Gastroesophageal sphincter (tissue), 4 donors: ENCODE data around the gene PSORS1C2. TPM values are rescaled to one million over a fixed set of nuclear protein-coding genes. Genes with fewer than 3 reads are reported as not detected.
"Not testable (repeated sequence)": the region's sequence is repeated elsewhere in the genome, so short reads cannot be mapped to it uniquely, and the experiment has no call there.

Source experiments
- ATAC-seq: fragments of 150-250 bp; one replicate; pipeline ENCODE4 v1.9.1; 2016; ENCODE audit warnings: mild to moderate bottlenecking, moderate library complexity
- H3K27ac ChIP-seq, 4 donors: fragments of 200-600 bp; sonication (generic) in 3 of 4; 1 replicate in 3 of 4; 2 replicates in 1 of 4; pipeline ENCODE4 v1.5.1; 2016 to 2019
- H3K27me3 ChIP-seq: fragments of 200-600 bp; sonication (generic); one replicate; pipeline ENCODE4 v1.5.1; 2019
- H3K36me3 ChIP-seq, 2 donors: fragments of 200-600 bp; sonication (generic); one replicate each; pipeline ENCODE4 v1.5.1; 2019; ENCODE audit warnings: control low read depth in 1 of 2
- H3K4me1 ChIP-seq, 3 donors: fragments of 200-600 bp; sonication (generic); 1 replicate in 2 of 3; 2 replicates in 1 of 3; pipeline ENCODE4 v1.5.1; 2016 to 2019; ENCODE audit warnings: control low read depth in 2 of 3
- H3K4me3 ChIP-seq, 2 donors: fragments of 200-600 bp; sonication (generic); one replicate each; pipeline ENCODE4 v1.5.1; 2019; ENCODE audit warnings: mild to moderate bottlenecking in 1 of 2, moderate library complexity in 1 of 2
- H3K9me3 ChIP-seq, 3 donors: fragments of 200-600 bp; sonication (generic); one replicate each; pipeline ENCODE4 v1.5.1; 2017 to 2019; ENCODE audit warnings: control low read depth in 2 of 3
- EP300 ChIP-seq: sonication (generic); formaldehyde crosslinking; IDR thresholded peaks from one replicate; pipeline ENCODE4 v1.6.1; 2017; ENCODE audit warnings: antibody characterized with exemption, mild to moderate bottlenecking
- POLR2A ChIP-seq, 2 donors: fragments of 450-650 bp; IDR thresholded peaks; one replicate each; pipeline ENCODE4 v1.6.1; 2017; ENCODE audit warnings: antibody characterized with exemption in 2 of 2, mild to moderate bottlenecking in 2 of 2, moderate library complexity in 1 of 2
- POLR2AphosphoS5 ChIP-seq: sonication (generic); formaldehyde crosslinking; IDR thresholded peaks from one replicate; pipeline ENCODE4 v1.6.1; 2017; ENCODE audit warnings: antibody characterized with exemption
- WGBS, 2 donors: methylation state at CpG; one replicate each; pipeline ENCODE4 v1.1.5; 2018; ENCODE audit warnings: low coverage in 1 of 2; 5-methylcytosine and 5-hydroxymethylcytosine counted together
- total RNA-seq, 4 donors: library from RNA; depleted of rRNA; stranded (reverse); fragments of >200 nt; gene quantifications; one replicate each; pipeline ENCODE4 v1.1.0, GENCODE V29; 2016
- TF ChIP-seq, protein P1 (sequence below), 4 experiments: fragments of 200-600 bp in 2 of 4; fragments of 450-650 bp in 2 of 4; sonication (generic) in 1 of 4; IDR thresholded peaks; one replicate each; pipeline ENCODE4 v1.5.1; 2017 to 2019; ENCODE audit warnings: antibody characterized with exemption in 4 of 4, mild to moderate bottlenecking in 2 of 4, moderate library complexity in 2 of 4

PSORS1C2 gene
- total RNA-seq, 4 donors from 2014 or later: not detected

DNA sequence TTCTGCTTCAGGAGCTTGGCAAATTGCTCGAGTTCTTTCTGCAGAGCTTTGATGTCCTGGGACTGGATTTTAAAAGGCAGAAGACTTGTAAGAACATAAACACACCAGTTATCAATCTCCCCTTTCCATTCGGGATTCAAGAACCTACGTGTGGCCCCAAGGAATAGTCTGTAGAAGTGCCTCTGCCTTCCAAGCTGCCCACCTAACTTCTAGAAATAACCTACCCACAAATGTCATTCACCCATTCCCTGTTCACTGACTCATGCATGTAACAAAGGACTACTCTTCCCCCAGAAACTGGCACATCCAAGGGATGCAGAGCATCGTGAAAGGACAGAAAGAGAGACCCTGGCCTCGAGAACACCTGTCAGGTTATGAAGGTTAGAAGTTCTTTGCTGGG lies 27.1 kb upstream of the PSORS1C2 start:
- TF ChIP-seq, protein P1, sequence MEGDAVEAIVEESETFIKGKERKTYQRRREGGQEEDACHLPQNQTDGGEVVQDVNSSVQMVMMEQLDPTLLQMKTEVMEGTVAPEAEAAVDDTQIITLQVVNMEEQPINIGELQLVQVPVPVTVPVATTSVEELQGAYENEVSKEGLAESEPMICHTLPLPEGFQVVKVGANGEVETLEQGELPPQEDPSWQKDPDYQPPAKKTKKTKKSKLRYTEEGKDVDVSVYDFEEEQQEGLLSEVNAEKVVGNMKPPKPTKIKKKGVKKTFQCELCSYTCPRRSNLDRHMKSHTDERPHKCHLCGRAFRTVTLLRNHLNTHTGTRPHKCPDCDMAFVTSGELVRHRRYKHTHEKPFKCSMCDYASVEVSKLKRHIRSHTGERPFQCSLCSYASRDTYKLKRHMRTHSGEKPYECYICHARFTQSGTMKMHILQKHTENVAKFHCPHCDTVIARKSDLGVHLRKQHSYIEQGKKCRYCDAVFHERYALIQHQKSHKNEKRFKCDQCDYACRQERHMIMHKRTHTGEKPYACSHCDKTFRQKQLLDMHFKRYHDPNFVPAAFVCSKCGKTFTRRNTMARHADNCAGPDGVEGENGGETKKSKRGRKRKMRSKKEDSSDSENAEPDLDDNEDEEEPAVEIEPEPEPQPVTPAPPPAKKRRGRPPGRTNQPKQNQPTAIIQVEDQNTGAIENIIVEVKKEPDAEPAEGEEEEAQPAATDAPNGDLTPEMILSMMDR (IDR thresholded peaks at IDR 0.05): no peak
- TF ChIP-seq POLR2A (IDR thresholded peaks at IDR 0.05) (no peak), EP300 (no peak), POLR2AphosphoS5 (no peak)
- ATAC-seq: no peak
- H3K9me3 ChIP-seq: no peaks in the 10 kb centered on the region
- H3K36me3 ChIP-seq: peaks cover 0 to 18% of the 10 kb centered on the region in 2 donors
- peaks cover 1% of the 10 kb centered on the region for H3K27me3 ChIP-seq
- H3K27ac ChIP-seq: no peak overlapping the region
- 65 to 70% methylated on average over 2 to 4 of the region's 5 CpGs for WGBS, 2 donors
- H3K4me1 ChIP-seq: no peaks in the 10 kb centered on the region
- no peak overlapping the region for H3K4me3 ChIP-seq

DNA sequence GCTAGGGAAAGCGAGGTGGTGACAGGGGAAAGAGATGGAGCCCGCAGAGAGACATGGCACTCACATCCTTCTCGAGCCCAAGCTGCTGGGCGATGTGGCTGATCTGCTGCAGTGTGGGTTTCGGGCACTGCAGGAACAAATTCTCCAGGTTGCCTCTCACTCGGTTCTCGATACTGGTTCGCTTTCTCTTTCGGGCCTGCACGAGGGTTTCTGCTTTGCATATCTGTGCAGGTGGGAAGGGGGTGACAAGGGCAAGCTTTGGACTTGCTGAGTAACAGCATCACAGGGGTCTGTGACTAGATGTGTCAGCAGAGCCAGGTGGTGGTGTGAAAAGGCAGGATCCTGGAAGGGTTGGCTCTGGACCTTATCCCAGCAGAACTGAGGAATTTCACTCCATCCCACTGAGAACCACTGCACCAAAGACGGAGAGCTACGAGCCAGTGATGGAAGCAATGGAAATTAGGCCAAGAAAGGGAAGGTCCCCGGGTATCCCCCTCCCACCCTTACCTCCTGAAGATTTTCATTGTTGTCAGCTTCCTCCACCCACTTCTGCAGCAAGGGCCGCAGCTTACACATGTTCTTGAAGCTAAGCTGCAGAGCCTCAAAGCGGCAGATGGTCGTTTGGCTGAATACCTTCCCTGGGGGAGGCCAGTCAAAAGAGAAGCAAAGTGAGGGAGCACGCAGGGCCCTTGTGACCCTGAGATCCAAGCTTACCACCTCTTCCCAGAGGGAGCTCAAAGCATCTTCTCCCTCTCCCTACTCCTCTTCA lies 26.4 kb upstream of the PSORS1C2 start:
- ATAC-seq, H3K27me3 ChIP-seq, H3K9me3 ChIP-seq, H3K4me3 ChIP-seq, H3K27ac ChIP-seq, H3K4me1 ChIP-seq: not testable (repeated sequence)
- WGBS, 2 donors: 76 to 94% methylated on average over 9 to 11 of the region's 17 CpGs
- H3K36me3 ChIP-seq: peaks cover 0 to 18% of the 10 kb centered on the region in 2 donors

DNA sequence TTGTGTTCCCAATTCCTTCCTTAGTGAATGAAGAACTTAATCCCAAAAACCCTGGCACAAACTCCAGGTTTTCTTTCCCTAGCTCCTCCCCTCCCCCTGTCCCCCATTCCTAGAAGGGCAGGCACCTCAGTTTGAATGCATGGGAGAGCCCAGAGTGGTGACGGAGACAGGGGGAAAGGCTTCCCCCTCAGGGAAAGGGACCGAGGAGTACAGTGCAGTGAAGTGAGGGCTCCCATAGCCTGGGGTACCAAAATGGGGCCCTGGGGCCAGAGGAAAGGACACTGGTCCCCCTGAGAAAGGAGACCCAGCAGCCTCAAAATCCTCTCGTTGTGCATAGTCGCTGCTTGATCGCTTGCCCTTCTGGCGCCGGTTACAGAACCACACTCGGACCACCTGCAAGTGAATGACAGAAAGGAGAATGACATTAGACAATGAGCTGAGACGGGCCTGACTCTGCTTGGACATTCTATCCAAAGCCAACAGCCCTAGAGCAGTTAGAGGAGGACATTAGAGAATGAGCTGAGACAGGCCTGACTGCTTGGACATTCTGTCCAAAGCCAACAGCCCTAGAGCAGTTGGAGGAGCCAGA lies 25.7 kb upstream of the PSORS1C2 start:
- peaks cover 0 to 18% of the 10 kb centered on the region in 2 donors for H3K36me3 ChIP-seq
- ATAC-seq, H3K27me3 ChIP-seq, H3K4me1 ChIP-seq, H3K9me3 ChIP-seq, H3K4me3 ChIP-seq, H3K27ac ChIP-seq: not testable (repeated sequence)
- whole genome bisulfite sequencing, 2 donors: no CpG with 5 or more reads among the region's 9 CpGs

DNA sequence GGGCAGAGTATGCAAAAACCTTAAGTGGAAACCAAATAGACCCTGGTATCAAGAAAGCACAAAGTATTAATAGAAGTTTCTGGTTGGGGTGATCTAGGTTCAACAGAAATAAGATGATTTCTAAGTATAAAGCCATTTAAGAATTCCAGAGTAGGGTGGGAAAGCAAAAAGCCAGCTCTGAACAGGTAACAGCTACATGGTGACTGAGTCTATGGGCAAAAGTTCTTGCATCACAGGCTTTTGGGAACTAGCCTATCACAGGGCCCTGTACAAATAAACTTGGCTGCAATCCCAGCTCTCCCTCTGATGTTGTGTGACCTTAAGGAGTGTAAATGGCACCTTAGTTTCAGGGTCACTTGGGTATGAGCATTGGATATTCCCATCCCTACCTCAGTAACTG lies 25.1 kb upstream of the PSORS1C2 start:
- Histone ChIP-seq H3K27ac (no peak overlapping the region), H3K9me3 (no peaks in the 10 kb centered on the region), H3K4me1 (peaks cover 0 to 11% (median 8%) of the 10 kb centered on the region in 3 donors), H3K27me3 (no peaks in the 10 kb centered on the region), H3K4me3 (no peak overlapping the region), H3K36me3 (peaks cover 0 to 18% of the 10 kb centered on the region in 2 donors)
- TF ChIP-seq POLR2AphosphoS5 (no peak), POLR2A (IDR thresholded peaks at IDR 0.05) (no peak), EP300 (no peak)
- TF ChIP-seq, protein P1 (IDR thresholded peaks at IDR 0.05): no peak
- ATAC-seq: no peak

DNA sequence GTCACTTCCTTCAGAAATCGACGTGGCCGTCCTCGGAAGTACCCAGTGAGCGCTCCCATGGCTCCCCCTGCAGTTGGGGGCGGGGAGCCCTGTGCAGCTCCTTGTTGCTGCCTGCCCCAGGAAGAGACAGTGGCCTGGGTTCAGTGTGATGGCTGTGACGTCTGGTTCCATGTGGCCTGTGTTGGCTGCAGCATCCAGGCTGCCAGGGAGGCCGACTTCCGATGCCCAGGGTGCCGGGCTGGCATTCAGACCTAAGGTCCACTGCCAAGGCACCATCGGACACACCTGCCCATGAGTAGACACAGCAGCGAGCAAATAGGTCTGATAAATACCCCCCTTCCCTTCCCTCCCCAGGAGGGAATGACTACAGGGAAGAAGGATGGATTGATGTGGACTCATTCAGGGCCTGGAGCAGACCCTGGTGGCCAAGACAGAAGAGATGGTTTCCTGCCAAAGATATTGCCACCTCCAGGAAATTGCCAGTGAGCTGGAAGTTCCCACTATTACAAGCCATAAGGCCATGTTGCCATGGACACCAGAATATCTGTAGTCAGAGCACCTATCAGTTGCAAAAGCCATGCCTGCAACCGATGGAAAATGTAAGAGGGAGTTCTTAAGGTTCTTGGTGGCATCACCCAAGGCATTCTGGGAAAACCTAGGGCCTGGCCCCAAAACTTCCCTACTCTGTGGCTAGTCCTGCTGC lies 23.7 kb upstream of the PSORS1C2 start:
- no peak for ATAC-seq
- 56 to 96% methylated on average over 1 to 5 of the region's 13 CpGs for WGBS, 2 donors
- Histone ChIP-seq H3K4me3 (no peak overlapping the region), H3K4me1 (peaks cover 0 to 17% (median 8%) of the 10 kb centered on the region in 3 donors), H3K27me3 (no peaks in the 10 kb centered on the region), H3K27ac (no peak overlapping the region), H3K36me3 (peaks cover 0 to 18% of the 10 kb centered on the region in 2 donors), H3K9me3 (no peaks in the 10 kb centered on the region)
- TF ChIP-seq POLR2A (IDR thresholded peaks at IDR 0.05) (no peak), EP300 (no peak), POLR2AphosphoS5 (no peak)
- TF ChIP-seq, protein P1 (IDR thresholded peaks at IDR 0.05): no peak
